Neural cell (in vitro differentiated cells): ENCODE data around the gene PSORS1C2.
"Not testable (repeated sequence)": the region's sequence is repeated elsewhere in the genome, so short reads cannot be mapped to it uniquely, and the experiment has no call there.

Experiments used
- EZH2 ChIP-seq: fragments of 200-600, 300-800 bp; shearing (Covaris generic), sonication (generic); IDR thresholded peaks from 2 replicates; pipeline ENCODE4 v1.6.1; 2014; ENCODE audit warnings: antibody characterized with exemption, low read length, borderline replicate concordance, mild to moderate bottlenecking; ENCODE audit not compliant: insufficient read depth, poor library complexity, severe bottlenecking
- POLR2AphosphoS5 ChIP-seq: IDR thresholded peaks from 2 replicates; pipeline ENCODE4 v1.6.1; 2012
- RAD21 ChIP-seq: fragments of 450-650 bp; conservative IDR thresholded peaks from 2 replicates; pipeline ENCODE4 v1.6.1; 2014; ENCODE audit warnings: antibody characterized with exemption, mild to moderate bottlenecking, moderate library complexity
- SMC3 ChIP-seq: fragments of 450-650 bp; conservative IDR thresholded peaks from 2 replicates; pipeline ENCODE4 v1.6.1; 2014; ENCODE audit warnings: antibody characterized with exemption, mild to moderate bottlenecking, moderate library complexity; ENCODE audit not compliant: poor library complexity
- TF ChIP-seq, protein P1 (sequence below): fragments of 450-650 bp; IDR thresholded peaks from 2 replicates; pipeline ENCODE4 v1.5.1; 2014; ENCODE audit warnings: antibody characterized with exemption, mild to moderate bottlenecking, moderate library complexity; ENCODE audit not compliant: poor library complexity, severe bottlenecking
- TF ChIP-seq, protein P2 (sequence below): IDR thresholded peaks from 2 replicates; pipeline ENCODE4 v1.6.1; 2012; ENCODE audit warnings: borderline replicate concordance

DNA sequence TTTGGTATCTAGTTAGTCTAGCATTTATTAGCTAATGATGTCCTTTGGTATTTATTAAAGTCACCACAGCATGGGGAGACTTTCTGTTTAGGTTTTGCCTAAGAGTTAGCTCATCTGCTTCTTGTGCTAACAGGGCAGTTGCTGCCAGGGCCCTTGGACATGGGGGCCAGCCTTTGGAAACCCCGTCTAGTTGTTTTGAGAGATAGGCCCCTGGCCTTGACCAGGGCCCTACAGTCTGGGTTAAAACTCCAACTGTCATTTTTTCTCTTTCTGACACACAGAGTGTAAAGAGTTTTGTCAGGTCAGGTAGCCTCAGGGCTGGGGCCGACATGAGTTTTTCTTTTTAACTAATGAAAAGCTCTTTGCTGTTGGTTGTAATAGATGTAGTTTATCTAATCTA lies 44.4 kb upstream of the PSORS1C2 start:
- TF ChIP-seq, protein P1, sequence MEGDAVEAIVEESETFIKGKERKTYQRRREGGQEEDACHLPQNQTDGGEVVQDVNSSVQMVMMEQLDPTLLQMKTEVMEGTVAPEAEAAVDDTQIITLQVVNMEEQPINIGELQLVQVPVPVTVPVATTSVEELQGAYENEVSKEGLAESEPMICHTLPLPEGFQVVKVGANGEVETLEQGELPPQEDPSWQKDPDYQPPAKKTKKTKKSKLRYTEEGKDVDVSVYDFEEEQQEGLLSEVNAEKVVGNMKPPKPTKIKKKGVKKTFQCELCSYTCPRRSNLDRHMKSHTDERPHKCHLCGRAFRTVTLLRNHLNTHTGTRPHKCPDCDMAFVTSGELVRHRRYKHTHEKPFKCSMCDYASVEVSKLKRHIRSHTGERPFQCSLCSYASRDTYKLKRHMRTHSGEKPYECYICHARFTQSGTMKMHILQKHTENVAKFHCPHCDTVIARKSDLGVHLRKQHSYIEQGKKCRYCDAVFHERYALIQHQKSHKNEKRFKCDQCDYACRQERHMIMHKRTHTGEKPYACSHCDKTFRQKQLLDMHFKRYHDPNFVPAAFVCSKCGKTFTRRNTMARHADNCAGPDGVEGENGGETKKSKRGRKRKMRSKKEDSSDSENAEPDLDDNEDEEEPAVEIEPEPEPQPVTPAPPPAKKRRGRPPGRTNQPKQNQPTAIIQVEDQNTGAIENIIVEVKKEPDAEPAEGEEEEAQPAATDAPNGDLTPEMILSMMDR = not testable (repeated sequence)
- TF ChIP-seq POLR2AphosphoS5, SMC3, EZH2, RAD21: not testable (repeated sequence)
- TF ChIP-seq, protein P2, sequence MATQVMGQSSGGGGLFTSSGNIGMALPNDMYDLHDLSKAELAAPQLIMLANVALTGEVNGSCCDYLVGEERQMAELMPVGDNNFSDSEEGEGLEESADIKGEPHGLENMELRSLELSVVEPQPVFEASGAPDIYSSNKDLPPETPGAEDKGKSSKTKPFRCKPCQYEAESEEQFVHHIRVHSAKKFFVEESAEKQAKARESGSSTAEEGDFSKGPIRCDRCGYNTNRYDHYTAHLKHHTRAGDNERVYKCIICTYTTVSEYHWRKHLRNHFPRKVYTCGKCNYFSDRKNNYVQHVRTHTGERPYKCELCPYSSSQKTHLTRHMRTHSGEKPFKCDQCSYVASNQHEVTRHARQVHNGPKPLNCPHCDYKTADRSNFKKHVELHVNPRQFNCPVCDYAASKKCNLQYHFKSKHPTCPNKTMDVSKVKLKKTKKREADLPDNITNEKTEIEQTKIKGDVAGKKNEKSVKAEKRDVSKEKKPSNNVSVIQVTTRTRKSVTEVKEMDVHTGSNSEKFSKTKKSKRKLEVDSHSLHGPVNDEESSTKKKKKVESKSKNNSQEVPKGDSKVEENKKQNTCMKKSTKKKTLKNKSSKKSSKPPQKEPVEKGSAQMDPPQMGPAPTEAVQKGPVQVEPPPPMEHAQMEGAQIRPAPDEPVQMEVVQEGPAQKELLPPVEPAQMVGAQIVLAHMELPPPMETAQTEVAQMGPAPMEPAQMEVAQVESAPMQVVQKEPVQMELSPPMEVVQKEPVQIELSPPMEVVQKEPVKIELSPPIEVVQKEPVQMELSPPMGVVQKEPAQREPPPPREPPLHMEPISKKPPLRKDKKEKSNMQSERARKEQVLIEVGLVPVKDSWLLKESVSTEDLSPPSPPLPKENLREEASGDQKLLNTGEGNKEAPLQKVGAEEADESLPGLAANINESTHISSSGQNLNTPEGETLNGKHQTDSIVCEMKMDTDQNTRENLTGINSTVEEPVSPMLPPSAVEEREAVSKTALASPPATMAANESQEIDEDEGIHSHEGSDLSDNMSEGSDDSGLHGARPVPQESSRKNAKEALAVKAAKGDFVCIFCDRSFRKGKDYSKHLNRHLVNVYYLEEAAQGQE = not testable (repeated sequence)
